NT2/D1 (cell line): ENCODE data around the gene OR6S1.

Source experiments
- DNase-seq: peaks from one replicate; pipeline ENCODE4 v3.0.0-alpha.2; 2011; ENCODE audit warnings: low read depth, low spot score
- H3K27me3 ChIP-seq: 2 replicates; pipeline ENCODE4 v1.6.0; 2011; ENCODE audit warnings: mild to moderate bottlenecking; ENCODE audit not compliant: insufficient read length, insufficient read depth
- H3K36me3 ChIP-seq: 2 replicates; pipeline ENCODE4 v1.6.1; 2011; ENCODE audit warnings: mild to moderate bottlenecking, low read length, mixed read lengths; ENCODE audit not compliant: insufficient read depth, insufficient read length
- H3K4me1 ChIP-seq: 2 replicates; pipeline ENCODE4 v1.5.1; 2011; ENCODE audit not compliant: insufficient read depth, insufficient read length
- H3K4me3 ChIP-seq: 2 replicates; pipeline ENCODE4 v1.5.1; 2011; ENCODE audit warnings: low read depth; ENCODE audit not compliant: insufficient read length
- H3K9ac ChIP-seq: 2 replicates; pipeline ENCODE4 v1.6.0; 2011; ENCODE audit warnings: low read depth; ENCODE audit not compliant: insufficient read length
- H3K9me3 ChIP-seq: 2 replicates; pipeline ENCODE4 v1.5.1; 2011; ENCODE audit warnings: mild to moderate bottlenecking, low read length; ENCODE audit not compliant: insufficient read depth
- SUZ12 ChIP-seq: IDR thresholded peaks from 2 replicates; pipeline ENCODE4 v1.6.1; 2011; ENCODE audit not compliant: insufficient read length, insufficient read depth; ENCODE audit errors: extremely low read depth
- YY1 ChIP-seq: IDR thresholded peaks from 2 replicates; pipeline ENCODE4 v1.6.1; 2011; ENCODE audit not compliant: insufficient read length, insufficient read depth
- ZNF274 ChIP-seq: IDR thresholded peaks from 2 replicates; pipeline ENCODE4 v1.6.1; 2011; ENCODE audit warnings: mild to moderate bottlenecking, low read depth, low read length

OR6S1 gene, protein sequence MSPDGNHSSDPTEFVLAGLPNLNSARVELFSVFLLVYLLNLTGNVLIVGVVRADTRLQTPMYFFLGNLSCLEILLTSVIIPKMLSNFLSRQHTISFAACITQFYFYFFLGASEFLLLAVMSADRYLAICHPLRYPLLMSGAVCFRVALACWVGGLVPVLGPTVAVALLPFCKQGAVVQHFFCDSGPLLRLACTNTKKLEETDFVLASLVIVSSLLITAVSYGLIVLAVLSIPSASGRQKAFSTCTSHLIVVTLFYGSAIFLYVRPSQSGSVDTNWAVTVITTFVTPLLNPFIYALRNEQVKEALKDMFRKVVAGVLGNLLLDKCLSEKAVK

DNA sequence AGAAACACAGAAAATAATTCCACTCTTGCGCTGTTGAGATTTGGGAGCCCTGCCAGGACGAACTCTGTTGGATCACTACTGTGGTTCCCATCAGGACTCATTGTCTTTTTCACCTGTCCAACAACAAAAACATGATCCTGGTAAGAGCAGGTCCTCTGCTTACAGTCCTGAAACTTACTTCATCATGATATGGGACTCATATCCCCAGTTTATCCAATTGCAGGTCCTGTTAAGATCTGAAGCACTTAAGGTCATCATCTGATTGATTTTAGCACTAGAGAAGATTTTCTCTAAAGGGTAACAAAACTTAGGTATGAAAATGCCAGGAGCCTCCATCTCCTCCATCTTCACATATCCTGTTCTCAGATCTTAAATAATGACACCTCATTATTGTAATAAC, at the start of gene OR6S1:
Gene OR6S1, minus strand, starts transcription at position 101 of the 400 bp plus-strand sequence. Its CDS starts 0 bp downstream, at position 101.
- H3K36me3 ChIP-seq = no peaks in the 10 kb centered on the region
- peaks cover 2% of the 10 kb centered on the region for H3K4me1 ChIP-seq
- H3K4me3 ChIP-seq = no peak within 1 kb of the TSS
- TF ChIP-seq ZNF274 = no peak
- no peak for TF ChIP-seq YY1
- TF ChIP-seq SUZ12 = no peak
- DNase-seq = no peak
- H3K9me3 ChIP-seq = no peaks in the 10 kb centered on the region
- H3K9ac ChIP-seq = no peak within 1 kb of the TSS
- H3K27me3 ChIP-seq = peaks cover 23% of the 10 kb centered on the region

DNA sequence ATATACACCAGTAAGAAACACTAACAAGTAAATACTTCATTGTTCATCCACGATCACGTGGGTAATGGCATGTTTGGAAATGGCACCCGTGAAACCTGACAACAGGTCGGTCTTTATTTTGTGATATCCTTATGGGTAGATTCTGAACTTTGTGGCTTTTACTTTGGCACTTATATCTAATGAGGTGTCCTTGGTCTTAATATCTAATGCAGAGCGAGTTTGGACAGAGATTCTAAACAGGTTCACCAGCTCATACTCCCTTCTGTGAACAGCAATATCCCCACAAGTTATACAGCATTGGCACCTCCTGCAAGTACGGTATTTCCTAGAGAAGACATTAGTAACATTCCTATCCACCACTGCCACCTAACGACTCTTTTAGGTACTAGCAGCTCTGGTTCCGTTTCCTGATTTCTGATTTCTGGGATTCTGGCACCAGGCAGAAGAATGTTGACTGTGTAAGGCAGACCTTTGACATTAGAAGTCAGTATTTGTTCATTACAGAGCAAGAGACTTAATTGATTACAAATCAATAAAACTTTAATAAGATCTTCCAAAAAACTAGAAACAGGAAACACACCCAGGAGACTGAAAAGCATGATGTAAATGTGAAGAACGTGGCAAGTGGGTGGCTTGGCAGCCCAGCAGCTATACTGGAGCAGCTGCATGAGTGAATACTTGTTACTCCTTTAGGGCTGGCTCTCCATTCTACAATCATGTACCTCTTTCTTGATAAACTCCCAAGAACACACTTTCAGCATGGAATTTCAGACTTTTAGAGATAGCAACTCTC, 49.6 kb upstream of the OR6S1 start:
- Histone ChIP-seq H3K4me1 (no peaks in the 10 kb centered on the region), H3K36me3 (no peaks in the 10 kb centered on the region), H3K9me3 (no peaks in the 10 kb centered on the region), H3K27me3 (no peaks in the 10 kb centered on the region), H3K9ac (no peak overlapping the region), H3K4me3 (no peak overlapping the region)
- TF ChIP-seq ZNF274 = no peak
- TF ChIP-seq SUZ12 = no peak
- no peak for TF ChIP-seq YY1
- DNase-seq = no peak

DNA sequence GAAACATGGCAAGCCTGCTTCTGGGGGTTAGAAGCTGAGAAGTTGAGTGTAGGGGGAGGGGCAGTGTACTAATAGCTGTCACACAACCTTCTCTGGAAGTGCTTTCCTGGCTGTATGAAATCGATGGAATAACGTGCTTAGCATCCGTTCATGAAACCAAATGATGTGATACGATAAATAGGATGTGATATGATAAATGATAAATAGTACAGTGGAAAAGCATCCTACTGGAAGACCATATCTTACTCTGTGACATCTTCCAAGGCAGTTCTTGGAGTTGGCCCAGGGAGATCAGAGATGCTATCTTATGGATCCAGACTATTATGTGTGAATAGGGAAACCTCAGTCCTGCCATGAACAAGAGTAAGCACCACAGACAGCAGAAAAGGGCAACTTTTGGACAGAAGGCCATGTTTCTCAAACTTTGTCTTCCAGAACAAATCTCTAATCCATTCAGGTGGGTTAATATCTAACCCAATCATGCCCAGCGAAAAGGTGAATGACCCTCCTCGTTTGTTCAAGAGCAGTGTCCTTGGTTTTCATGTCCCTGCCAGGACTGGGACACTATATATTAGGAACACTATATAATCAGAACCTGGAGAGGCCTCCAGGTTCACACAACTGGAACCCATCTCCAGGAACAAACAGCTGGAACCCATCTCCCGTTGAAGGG, 46.8 kb upstream of the OR6S1 start, which contains the start of gene ANG:
Gene ANG, plus strand, starts transcription at position 598 of the 673 bp plus-strand sequence. CDS start 4,801 bp downstream, outside the sequence.
- no peak for DNase-seq
- Histone ChIP-seq H3K27me3 (no peaks in the 10 kb centered on the region), H3K4me3 (no peak within 1 kb of the TSS), H3K36me3 (no peaks in the 10 kb centered on the region), H3K9me3 (no peaks in the 10 kb centered on the region), H3K9ac (no peak within 1 kb of the TSS), H3K4me1 (no peaks in the 10 kb centered on the region)
- no peak for TF ChIP-seq YY1
- TF ChIP-seq ZNF274 = no peak
- no peak for TF ChIP-seq SUZ12

DNA sequence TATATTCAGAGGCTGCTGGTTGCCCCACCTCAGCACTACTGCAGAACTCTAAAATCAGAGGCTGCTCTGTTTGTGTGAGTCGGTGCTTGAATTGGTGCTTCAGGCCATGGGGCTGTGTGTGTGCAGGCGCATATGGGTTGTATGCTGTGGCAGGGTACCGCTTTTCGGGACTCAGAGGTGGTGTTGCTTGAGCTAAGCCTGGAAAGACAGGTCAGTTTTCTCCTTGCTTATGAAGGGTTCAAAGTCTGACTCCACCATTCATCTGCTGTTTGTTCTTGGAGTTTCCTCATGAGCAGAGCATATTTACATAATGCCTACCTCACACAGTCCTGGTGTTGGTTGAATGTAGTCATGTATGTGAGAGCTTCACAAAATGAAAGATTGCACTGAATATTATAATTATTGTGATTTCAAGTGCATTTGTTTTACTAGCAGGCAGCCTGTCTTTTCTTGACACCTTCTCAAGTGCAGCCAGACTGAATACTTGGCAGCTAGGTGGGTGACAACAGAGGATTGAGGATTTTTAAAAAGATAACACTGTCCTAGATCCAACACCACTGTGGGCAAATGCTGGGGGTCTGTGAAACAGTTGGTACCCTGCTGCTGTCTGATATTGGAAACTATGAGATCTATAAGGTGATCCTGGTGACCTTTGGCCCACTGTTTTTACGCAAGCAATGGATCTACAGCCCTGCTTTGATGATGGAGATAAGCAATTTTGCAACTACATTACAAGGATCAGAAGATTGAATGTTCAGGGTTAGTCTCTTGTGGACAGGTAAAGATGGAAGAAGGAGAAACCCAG, 46.1 kb upstream of the OR6S1 start:
- TF ChIP-seq YY1 (no peak), ZNF274 (no peak), SUZ12 (no peak)
- Histone ChIP-seq H3K4me3 (no peak overlapping the region), H3K9ac (no peak overlapping the region), H3K9me3 (no peaks in the 10 kb centered on the region), H3K27me3 (no peaks in the 10 kb centered on the region), H3K36me3 (no peaks in the 10 kb centered on the region), H3K4me1 (no peaks in the 10 kb centered on the region)
- no peak for DNase-seq

DNA sequence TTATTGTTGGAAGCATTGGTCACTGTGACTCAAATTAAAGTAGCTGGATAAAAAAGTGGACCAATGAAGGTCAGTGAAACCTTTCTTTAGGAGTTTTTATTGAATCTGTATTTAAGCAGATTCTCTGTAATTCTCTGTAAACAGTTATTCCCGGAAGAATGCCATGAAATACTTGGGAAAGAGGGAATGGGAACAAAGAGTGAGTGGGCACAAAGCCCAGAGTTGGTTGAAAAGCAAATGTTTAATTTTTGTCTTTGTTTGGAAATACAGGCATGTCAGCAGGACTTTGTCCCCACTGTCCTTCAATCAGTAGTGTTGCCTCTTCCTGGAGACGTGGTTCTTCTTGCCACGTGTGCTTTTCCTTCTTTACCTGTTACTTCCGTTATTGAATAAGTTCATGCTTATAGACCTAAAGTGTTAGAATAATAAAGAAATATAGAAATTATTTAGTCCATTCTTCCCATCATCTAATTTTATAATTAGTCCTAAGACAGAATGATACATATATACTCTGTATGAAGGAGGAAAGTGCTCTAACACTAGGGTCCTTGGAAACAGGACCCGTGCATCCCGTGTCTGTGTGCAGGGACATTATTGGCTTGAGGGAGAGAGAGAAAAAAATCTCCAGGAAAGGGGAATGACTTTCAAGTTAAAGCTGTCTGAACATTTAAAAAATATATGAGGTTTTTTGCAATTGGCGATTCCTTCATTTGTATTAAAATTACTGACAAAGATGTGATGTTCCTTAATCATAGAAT, 45.1 kb upstream of the OR6S1 start:
- TF ChIP-seq YY1 (no peak), SUZ12 (no peak), ZNF274 (no peak)
- H3K9ac ChIP-seq = no peak overlapping the region
- H3K27me3 ChIP-seq = no peaks in the 10 kb centered on the region
- no peak overlapping the region for H3K4me3 ChIP-seq
- H3K9me3 ChIP-seq = no peaks in the 10 kb centered on the region
- no peaks in the 10 kb centered on the region for H3K36me3 ChIP-seq
- no peak for DNase-seq
- H3K4me1 ChIP-seq = no peaks in the 10 kb centered on the region

DNA sequence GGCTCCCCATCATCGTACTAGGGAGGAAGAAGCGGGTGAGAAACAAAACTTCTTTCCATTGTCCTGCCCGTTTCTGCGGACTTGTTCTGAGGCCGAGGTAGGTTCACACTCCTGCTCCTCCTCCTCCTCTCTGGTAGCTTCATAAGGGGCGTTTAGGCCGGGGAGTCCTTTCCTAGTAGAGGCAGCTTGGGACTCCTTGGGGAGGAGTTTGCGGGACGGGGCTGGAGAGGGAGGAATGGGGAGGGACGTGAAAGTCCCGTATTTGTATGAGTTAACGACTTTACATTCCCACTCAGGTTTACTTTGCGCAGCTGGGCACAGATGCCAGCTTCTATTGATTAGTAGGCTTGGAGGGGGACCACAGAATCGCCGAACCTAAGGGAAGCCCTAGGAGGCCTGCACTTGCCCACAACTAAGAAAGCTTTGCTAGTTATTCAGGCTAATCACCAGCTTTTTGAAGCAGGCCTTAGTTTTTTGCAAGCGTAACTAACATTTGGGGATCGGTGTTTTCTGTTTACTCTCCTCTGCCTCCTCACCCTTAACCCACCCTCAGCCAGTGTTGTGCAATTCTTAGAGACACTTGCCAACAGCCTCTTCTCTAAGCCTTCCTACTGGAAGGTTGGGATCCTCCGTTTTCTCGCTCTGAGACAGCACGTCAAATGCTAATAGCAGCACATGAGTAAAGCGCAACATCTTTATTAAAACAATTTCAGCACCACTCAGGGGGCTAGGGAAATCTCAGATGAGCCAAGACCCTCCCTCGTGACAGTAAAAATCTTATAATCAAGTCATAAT, 43.4 kb upstream of the OR6S1 start:
- TF ChIP-seq YY1 (no peak), SUZ12 (no peak), ZNF274 (no peak)
- Histone ChIP-seq H3K9me3 (no peaks in the 10 kb centered on the region), H3K27me3 (no peaks in the 10 kb centered on the region), H3K4me3 (peak overlapping the region; percentile 58), H3K4me1 (no peaks in the 10 kb centered on the region), H3K9ac (peak overlapping the region; percentile 66), H3K36me3 (no peaks in the 10 kb centered on the region)
- DNase-seq = no peak
